ENCODE data around the gene FYCO1.

The FYCO1 gene

GRCh38 chr3:45951946-45952345 lies 43.7 kb downstream of the FYCO1 start:
- DNase-seq (ENCODE audit: low spot score), result no peak
- in situ Hi-C loops (cut with MboI; ENCODE audit: low pct_unique_long_range_greater_than_20kb, low sequenced_read_pairs, unreplicated experiment), result no loop called here
- no peak for TF ChIP-seq CTCF (IDR thresholded peaks at IDR 0.05; ENCODE audit: extremely low read depth, insufficient read depth, missing control alignments)

GRCh38 chr3:45950686-45951600 lies 44.7 kb downstream of the FYCO1 start:
- in situ Hi-C loops (cut with MboI; ENCODE audit: low pct_unique_long_range_greater_than_20kb, low sequenced_read_pairs, unreplicated experiment), result no loop called here
- no peak for TF ChIP-seq CTCF (IDR thresholded peaks at IDR 0.05; ENCODE audit: extremely low read depth, insufficient read depth, missing control alignments)
- no peak for DNase-seq (ENCODE audit: low spot score)

- in situ Hi-C loops (cut with MboI; ENCODE audit: low pct_unique_long_range_greater_than_20kb, low sequenced_read_pairs, unreplicated experiment), result no loop called here
- no peak for DNase-seq (ENCODE audit: low spot score)
- TF ChIP-seq CTCF (IDR thresholded peaks at IDR 0.05; ENCODE audit: extremely low read depth, insufficient read depth, missing control alignments), result no peak
Measured at GRCh38 chr3:45950131-45950530, 45.5 kb downstream of the FYCO1 start.

GRCh38 chr3:45949432-45949831 lies 46.2 kb downstream of the FYCO1 start:
- in situ Hi-C loops (cut with MboI; ENCODE audit: low pct_unique_long_range_greater_than_20kb, low sequenced_read_pairs, unreplicated experiment), result loop anchor here (10.0 kb wide), 1 partner anchor 265 kb away; no protein-coding TSS in a partner anchor
- no peak for DNase-seq (ENCODE audit: low spot score)
- TF ChIP-seq CTCF (IDR thresholded peaks at IDR 0.05; ENCODE audit: extremely low read depth, insufficient read depth, missing control alignments), result no peak

- in situ Hi-C loops (cut with MboI; ENCODE audit: low pct_unique_long_range_greater_than_20kb, low sequenced_read_pairs, unreplicated experiment), result loop anchor here (10.0 kb wide), 1 partner anchor 266 kb away; no protein-coding TSS in a partner anchor
- no peak for TF ChIP-seq CTCF (IDR thresholded peaks at IDR 0.05; ENCODE audit: extremely low read depth, insufficient read depth, missing control alignments)
- no peak for DNase-seq (ENCODE audit: low spot score)
Measured at GRCh38 chr3:45948881-45949280, 46.7 kb downstream of the FYCO1 start.

GRCh38 chr3:45948311-45948781 lies 47.3 kb downstream of the FYCO1 start:
- in situ Hi-C loops (cut with MboI; ENCODE audit: low pct_unique_long_range_greater_than_20kb, low sequenced_read_pairs, unreplicated experiment), result loop anchor here (10.0 kb wide), 1 partner anchor 266 kb away; no protein-coding TSS in a partner anchor
- no peak for DNase-seq (ENCODE audit: low spot score)
- TF ChIP-seq CTCF (IDR thresholded peaks at IDR 0.05; ENCODE audit: extremely low read depth, insufficient read depth, missing control alignments), result no peak

Measured in GM13977 (cell line).